ENCODE results near the gene CNOT1.

DNA sequence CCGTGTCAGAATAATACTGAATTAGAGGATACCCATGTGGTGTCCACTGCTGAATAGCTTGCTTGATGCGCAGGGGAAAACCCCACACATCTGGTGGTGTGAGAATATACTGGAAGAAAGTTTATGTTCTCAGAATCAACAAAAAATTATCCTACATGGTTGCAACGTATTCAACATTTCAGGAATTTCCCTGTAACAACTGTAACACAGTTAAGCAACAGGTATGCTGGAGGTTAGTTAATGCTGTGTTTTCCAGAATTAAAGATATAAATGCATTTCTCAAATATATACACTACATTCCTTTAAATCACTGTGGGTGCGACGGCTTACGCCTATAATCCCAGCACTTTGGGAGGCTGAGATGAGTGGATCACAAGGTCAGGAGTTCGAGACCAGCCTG lies 5.4 kb downstream of the CNOT1 start:
- TF ChIP-seq, protein P1, sequence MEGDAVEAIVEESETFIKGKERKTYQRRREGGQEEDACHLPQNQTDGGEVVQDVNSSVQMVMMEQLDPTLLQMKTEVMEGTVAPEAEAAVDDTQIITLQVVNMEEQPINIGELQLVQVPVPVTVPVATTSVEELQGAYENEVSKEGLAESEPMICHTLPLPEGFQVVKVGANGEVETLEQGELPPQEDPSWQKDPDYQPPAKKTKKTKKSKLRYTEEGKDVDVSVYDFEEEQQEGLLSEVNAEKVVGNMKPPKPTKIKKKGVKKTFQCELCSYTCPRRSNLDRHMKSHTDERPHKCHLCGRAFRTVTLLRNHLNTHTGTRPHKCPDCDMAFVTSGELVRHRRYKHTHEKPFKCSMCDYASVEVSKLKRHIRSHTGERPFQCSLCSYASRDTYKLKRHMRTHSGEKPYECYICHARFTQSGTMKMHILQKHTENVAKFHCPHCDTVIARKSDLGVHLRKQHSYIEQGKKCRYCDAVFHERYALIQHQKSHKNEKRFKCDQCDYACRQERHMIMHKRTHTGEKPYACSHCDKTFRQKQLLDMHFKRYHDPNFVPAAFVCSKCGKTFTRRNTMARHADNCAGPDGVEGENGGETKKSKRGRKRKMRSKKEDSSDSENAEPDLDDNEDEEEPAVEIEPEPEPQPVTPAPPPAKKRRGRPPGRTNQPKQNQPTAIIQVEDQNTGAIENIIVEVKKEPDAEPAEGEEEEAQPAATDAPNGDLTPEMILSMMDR (IDR thresholded peaks at IDR 0.05; ENCODE audit: poor library complexity): no peak
- no peak for TF ChIP-seq EZH2 (IDR thresholded peaks at IDR 0.05; ENCODE audit: borderline replicate concordance)

All from hepatocyte (in vitro differentiated cells).